ENCODE data around the gene TNS2. TPM values are rescaled to one million over a fixed set of nuclear protein-coding genes. Genes with fewer than 3 reads are reported as not detected.

The TNS2 gene
- total and polyA plus RNA-seq, 9 of the 15 experiments (the other 6 are each of a cell fraction or from before 2014, with no cell fraction given), result 0.28 to 3.1 (median 1.2) TPM; not detected in 1

DNA sequence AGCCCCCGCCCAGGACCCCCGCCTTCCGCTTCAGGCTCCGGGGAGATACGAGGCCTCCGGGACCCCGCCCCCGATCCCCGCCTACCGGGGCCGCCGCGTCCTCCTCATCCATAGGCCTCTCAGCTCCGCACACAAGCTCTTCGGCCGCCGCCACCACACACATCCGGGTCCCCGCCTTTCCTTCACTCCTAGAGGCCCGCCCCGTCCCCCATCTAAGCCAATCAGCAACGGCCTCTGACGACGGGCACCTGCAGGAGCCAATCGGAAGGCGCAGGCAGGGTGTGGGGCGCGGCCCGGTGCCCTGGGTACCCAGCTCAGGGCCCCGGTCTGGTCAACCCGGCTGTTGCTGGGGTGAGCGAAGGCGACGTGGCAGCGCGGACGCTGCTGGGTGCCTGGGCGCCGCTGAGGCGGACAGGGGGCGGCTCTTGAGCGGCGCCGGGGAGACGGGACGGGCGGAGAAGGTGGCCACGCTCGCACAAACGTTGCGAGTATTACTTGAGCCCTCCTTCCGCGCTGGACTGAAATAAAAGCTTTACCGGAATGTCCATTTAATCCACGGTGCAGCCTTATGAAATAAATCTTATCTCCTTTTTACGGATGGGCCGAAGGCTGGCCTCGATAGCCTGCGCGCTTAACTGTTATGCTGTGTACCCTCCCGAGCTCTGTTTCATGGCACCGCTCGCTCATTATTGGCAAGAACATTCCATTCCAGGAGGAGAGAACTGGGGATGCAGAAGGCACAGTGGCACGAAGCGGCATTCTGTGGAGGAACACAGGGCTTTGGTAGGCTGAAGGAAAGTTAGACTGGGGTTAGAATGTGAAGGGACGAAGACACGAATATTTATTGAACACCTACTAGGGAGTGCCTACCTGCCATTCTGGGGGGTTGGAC, 29.6 kb downstream of the TNS2 start, which contains the start of gene SPRYD3 (continued):
- TF ChIP-seq, protein P1, sequence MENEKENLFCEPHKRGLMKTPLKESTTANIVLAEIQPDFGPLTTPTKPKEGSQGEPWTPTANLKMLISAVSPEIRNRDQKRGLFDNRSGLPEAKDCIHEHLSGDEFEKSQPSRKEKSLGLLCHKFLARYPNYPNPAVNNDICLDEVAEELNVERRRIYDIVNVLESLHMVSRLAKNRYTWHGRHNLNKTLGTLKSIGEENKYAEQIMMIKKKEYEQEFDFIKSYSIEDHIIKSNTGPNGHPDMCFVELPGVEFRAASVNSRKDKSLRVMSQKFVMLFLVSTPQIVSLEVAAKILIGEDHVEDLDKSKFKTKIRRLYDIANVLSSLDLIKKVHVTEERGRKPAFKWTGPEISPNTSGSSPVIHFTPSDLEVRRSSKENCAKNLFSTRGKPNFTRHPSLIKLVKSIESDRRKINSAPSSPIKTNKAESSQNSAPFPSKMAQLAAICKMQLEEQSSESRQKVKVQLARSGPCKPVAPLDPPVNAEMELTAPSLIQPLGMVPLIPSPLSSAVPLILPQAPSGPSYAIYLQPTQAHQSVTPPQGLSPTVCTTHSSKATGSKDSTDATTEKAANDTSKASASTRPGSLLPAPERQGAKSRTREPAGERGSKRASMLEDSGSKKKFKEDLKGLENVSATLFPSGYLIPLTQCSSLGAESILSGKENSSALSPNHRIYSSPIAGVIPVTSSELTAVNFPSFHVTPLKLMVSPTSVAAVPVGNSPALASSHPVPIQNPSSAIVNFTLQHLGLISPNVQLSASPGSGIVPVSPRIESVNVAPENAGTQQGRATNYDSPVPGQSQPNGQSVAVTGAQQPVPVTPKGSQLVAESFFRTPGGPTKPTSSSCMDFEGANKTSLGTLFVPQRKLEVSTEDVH (IDR thresholded peaks at IDR 0.05; ENCODE audit: low read depth, partially characterized antibody), result no peak
- TF ChIP-seq ZKSCAN8 (CRISPR knock-in tag; IDR thresholded peaks at IDR 0.05), result no peak
- TF ChIP-seq REST (IDR thresholded peaks at IDR 0.05; ENCODE audit: borderline replicate concordance), result no peak
- TF ChIP-seq REST (CRISPR knock-in tag; IDR thresholded peaks at IDR 0.05; ENCODE audit: low read depth), result 0 out of 2 replicates have a peak, but pooled peaks have one; percentile 52
- TF ChIP-seq C11orf30 (IDR thresholded peaks at IDR 0.05; ENCODE audit: low read depth), result no peak
- no peak for TF ChIP-seq KLF10 (CRISPR knock-in tag; IDR thresholded peaks at IDR 0.05)
- no peak for TF ChIP-seq ZNF696 (CRISPR knock-in tag; conservative IDR thresholded peaks at IDR 0.05)
- no peak for TF ChIP-seq MYBL2 (IDR thresholded peaks at IDR 0.05; ENCODE audit: low read depth)
- no peak for TF ChIP-seq MYBL2 (CRISPR knock-in tag; IDR thresholded peaks at IDR 0.05; ENCODE audit: borderline replicate concordance)
- no peak for TF ChIP-seq TAL1 (IDR thresholded peaks at IDR 0.05)
- TF ChIP-seq TFAM (CRISPR knock-in tag; conservative IDR thresholded peaks at IDR 0.05), result no peak
- TF ChIP-seq MCM7 (IDR thresholded peaks at IDR 0.05), result no peak
- no peak for TF ChIP-seq U2AF1 (optimal IDR thresholded peaks at IDR 0.05; ENCODE audit: low read depth, low read length)
- no peak for TF ChIP-seq GATA2 (CRISPR knock-in tag; IDR thresholded peaks at IDR 0.05)
- TF ChIP-seq POLR2G (IDR thresholded peaks at IDR 0.05; ENCODE audit: low read depth, low read length), result peak; percentile 96
- TF ChIP-seq RBM34 (IDR thresholded peaks at IDR 0.05; ENCODE audit: borderline replicate concordance, insufficient read depth, low read length), result no peak
- no peak for TF ChIP-seq FOSL1 (tag; conservative IDR thresholded peaks at IDR 0.05)
